ENCODE data around the gene RPTOR. TPM values are rescaled to one million over a fixed set of nuclear protein-coding genes. Genes with fewer than 3 reads are reported as not detected.

RPTOR gene
- polyA plus RNA-seq, 1 donor (not counting 4 experiments of a cell fraction or from before 2014, with no cell fraction given): 4.0 TPM

- no peak overlapping the region for H2AFZ ChIP-seq (ENCODE audit: control insufficient read depth, low read length)
- no peaks in the 10 kb centered on the region for H3K9me1 ChIP-seq (ENCODE audit: control insufficient read depth, extremely low read depth, insufficient read depth, low read length)
- DNase-seq (ENCODE audit: low read depth, low spot score) (no peak), FAIRE-seq (no peak)
- dilution Hi-C loops (cut with MboI; ENCODE audit: extremely low pct_ligation_motif_present, low sequenced_read_pairs): no loop called here
- no peak overlapping the region for H3K9ac ChIP-seq (ENCODE audit: control insufficient read depth, extremely low read depth, insufficient read depth, low read length)
- H3K4me3 ChIP-seq (ENCODE audit: control insufficient read depth in 2 of 3, extremely low read depth in 1 of 3, insufficient read depth in 2 of 3, low read depth in 1 of 3, low read length in 3 of 3): no peak overlapping the region
- H3K4me1 ChIP-seq (ENCODE audit: control insufficient read depth, extremely low read depth, insufficient read depth, low read length): no peaks in the 10 kb centered on the region
- H4K20me1 ChIP-seq (ENCODE audit: control insufficient read depth, extremely low read depth, insufficient read depth, low read length): no peaks in the 10 kb centered on the region
- no peaks in the 10 kb centered on the region for H3K9me3 ChIP-seq (ENCODE audit: control insufficient read depth, low read depth, low read length)
- H3K79me2 ChIP-seq (ENCODE audit: control insufficient read depth, insufficient read depth, low read length): no peaks in the 10 kb centered on the region
- H3K4me2 ChIP-seq (ENCODE audit: control insufficient read depth, extremely low read depth, insufficient read depth, low read depth, low read length): no peak overlapping the region
- no peaks in the 10 kb centered on the region for H3K27me3 ChIP-seq (ENCODE audit: control insufficient read depth, extremely low read depth, insufficient read depth, low read length)
- H3K36me3 ChIP-seq (ENCODE audit: control insufficient read depth in 2 of 2, extremely low read depth in 1 of 2, insufficient read depth in 2 of 2, low read length in 2 of 2): peaks cover 0 to 3% of the 10 kb centered on the region in 2 experiments
- no peak overlapping the region for H3K27ac ChIP-seq (ENCODE audit: control insufficient read depth, insufficient read depth, low read length)
- TF ChIP-seq CTCF (optimal IDR thresholded peaks at IDR 0.05 in 1 of 3, IDR thresholded peaks at IDR 0.05 in 1 of 3, conservative IDR thresholded peaks at IDR 0.05 in 1 of 3; ENCODE audit: extremely low read depth in 1 of 3, insufficient read depth in 2 of 3, low read length in 3 of 3) (no peak), EZH2 (IDR thresholded peaks at IDR 0.05; ENCODE audit: low read length) (no peak)
Observed at GRCh38 chr17:80747469-80747868, 202.8 kb downstream of the RPTOR start.

- no peak overlapping the region for H3K4me3 ChIP-seq (ENCODE audit: control insufficient read depth in 2 of 3, extremely low read depth in 1 of 3, insufficient read depth in 2 of 3, low read depth in 1 of 3, low read length in 3 of 3)
- H3K9me3 ChIP-seq (ENCODE audit: control insufficient read depth, low read depth, low read length): no peaks in the 10 kb centered on the region
- dilution Hi-C loops (cut with MboI; ENCODE audit: extremely low pct_ligation_motif_present, low sequenced_read_pairs): no loop called here
- FAIRE-seq: no peak
- H3K9ac ChIP-seq (ENCODE audit: control insufficient read depth, extremely low read depth, insufficient read depth, low read length): no peak overlapping the region
- no peak for TF ChIP-seq EZH2 (IDR thresholded peaks at IDR 0.05; ENCODE audit: low read length)
- TF ChIP-seq CTCF (optimal IDR thresholded peaks at IDR 0.05 in 1 of 3, IDR thresholded peaks at IDR 0.05 in 1 of 3, conservative IDR thresholded peaks at IDR 0.05 in 1 of 3; ENCODE audit: extremely low read depth in 1 of 3, insufficient read depth in 2 of 3, low read length in 3 of 3): no peak
- no peaks in the 10 kb centered on the region for H3K27me3 ChIP-seq (ENCODE audit: control insufficient read depth, extremely low read depth, insufficient read depth, low read length)
- H2AFZ ChIP-seq (ENCODE audit: control insufficient read depth, low read length): no peak overlapping the region
- H3K79me2 ChIP-seq (ENCODE audit: control insufficient read depth, insufficient read depth, low read length): no peaks in the 10 kb centered on the region
- H3K4me2 ChIP-seq (ENCODE audit: control insufficient read depth, extremely low read depth, insufficient read depth, low read depth, low read length): no peak overlapping the region
- peaks cover 3 to 8% of the 10 kb centered on the region in 2 experiments for H3K36me3 ChIP-seq (ENCODE audit: control insufficient read depth in 2 of 2, extremely low read depth in 1 of 2, insufficient read depth in 2 of 2, low read length in 2 of 2)
- H3K9me1 ChIP-seq (ENCODE audit: control insufficient read depth, extremely low read depth, insufficient read depth, low read length): no peaks in the 10 kb centered on the region
- no peak for DNase-seq (ENCODE audit: low read depth, low spot score)
- H4K20me1 ChIP-seq (ENCODE audit: control insufficient read depth, extremely low read depth, insufficient read depth, low read length): no peaks in the 10 kb centered on the region
- no peaks in the 10 kb centered on the region for H3K4me1 ChIP-seq (ENCODE audit: control insufficient read depth, extremely low read depth, insufficient read depth, low read length)
- H3K27ac ChIP-seq (ENCODE audit: control insufficient read depth, insufficient read depth, low read length): no peak overlapping the region
Observed at GRCh38 chr17:80749611-80750010, 205.0 kb downstream of the RPTOR start.

Data from keratinocyte (primary cell).